ENCODE results near the gene AFTPH.

- TF ChIP-seq, protein P1, sequence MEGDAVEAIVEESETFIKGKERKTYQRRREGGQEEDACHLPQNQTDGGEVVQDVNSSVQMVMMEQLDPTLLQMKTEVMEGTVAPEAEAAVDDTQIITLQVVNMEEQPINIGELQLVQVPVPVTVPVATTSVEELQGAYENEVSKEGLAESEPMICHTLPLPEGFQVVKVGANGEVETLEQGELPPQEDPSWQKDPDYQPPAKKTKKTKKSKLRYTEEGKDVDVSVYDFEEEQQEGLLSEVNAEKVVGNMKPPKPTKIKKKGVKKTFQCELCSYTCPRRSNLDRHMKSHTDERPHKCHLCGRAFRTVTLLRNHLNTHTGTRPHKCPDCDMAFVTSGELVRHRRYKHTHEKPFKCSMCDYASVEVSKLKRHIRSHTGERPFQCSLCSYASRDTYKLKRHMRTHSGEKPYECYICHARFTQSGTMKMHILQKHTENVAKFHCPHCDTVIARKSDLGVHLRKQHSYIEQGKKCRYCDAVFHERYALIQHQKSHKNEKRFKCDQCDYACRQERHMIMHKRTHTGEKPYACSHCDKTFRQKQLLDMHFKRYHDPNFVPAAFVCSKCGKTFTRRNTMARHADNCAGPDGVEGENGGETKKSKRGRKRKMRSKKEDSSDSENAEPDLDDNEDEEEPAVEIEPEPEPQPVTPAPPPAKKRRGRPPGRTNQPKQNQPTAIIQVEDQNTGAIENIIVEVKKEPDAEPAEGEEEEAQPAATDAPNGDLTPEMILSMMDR (IDR thresholded peaks at IDR 0.05) = peak; percentile 67
- TF ChIP-seq EZH2phosphoT487 (IDR thresholded peaks at IDR 0.05) = no peak
These were observed 71.5 kb downstream of the AFTPH start for GRCh38 chr2:64595397-64596176.
